CD4-positive, alpha-beta memory T cell (primary cell): ENCODE data around the gene POP4. TPM values are rescaled to one million over a fixed set of nuclear protein-coding genes. Genes with fewer than 3 reads are reported as not detected.

Source experiments
- CTCF ChIA-PET: fragments of 350-600 bp; sonication (Branson Sonifier 250); formaldehyde crosslinking; loops from one replicate; lab custom pipeline; 2021; ENCODE audit warnings: inconsistent platforms; ENCODE audit not compliant: partially characterized antibody; lab: Charles Lee
- POLR2A ChIA-PET: fragments of 350-600 bp; sonication (Branson Sonifier 250); formaldehyde crosslinking; loops from one replicate; lab custom pipeline; 2021; ENCODE audit not compliant: partially characterized antibody; lab: Charles Lee
- DNase-seq, 5 donors: peaks; one replicate each; pipeline versions ENCODE4 v3.0.0 to v3.0.0-alpha.2; 2020 to 2022; ENCODE audit warnings: mixed read lengths in 1 of 5
- H3K27ac ChIP-seq: one replicate; pipeline ENCODE4 v1.7.0; 2013; ENCODE audit warnings: low read depth, low read length
- H3K27me3 ChIP-seq: 2 replicates; pipeline ENCODE4 v1.7.0; 2013; ENCODE audit warnings: mild to moderate bottlenecking, low read length, moderate library complexity; ENCODE audit not compliant: insufficient read depth
- H3K36me3 ChIP-seq: 2 replicates; pipeline ENCODE4 v1.7.0; 2013; ENCODE audit warnings: mild to moderate bottlenecking, low read length, moderate library complexity; ENCODE audit not compliant: insufficient read depth
- H3K4me1 ChIP-seq: 2 replicates; pipeline ENCODE4 v1.7.0; 2013; ENCODE audit warnings: mild to moderate bottlenecking, low read length, moderate library complexity; ENCODE audit not compliant: insufficient read depth
- H3K4me3 ChIP-seq, 2 donors: one replicate each; pipeline ENCODE4 v1.7.0; 2013; ENCODE audit warnings: low read length in 2 of 2, mild to moderate bottlenecking in 1 of 2
- H3K9me3 ChIP-seq, 2 donors: one replicate each; pipeline ENCODE4 v1.7.0; 2013; ENCODE audit warnings: low read length in 2 of 2, control low read depth in 1 of 2; ENCODE audit not compliant: control insufficient read depth in 1 of 2
- H3K27ac Mint-ChIP-seq, 7 donors: one replicate each; pipeline ENCODE4 v1.8.0; 2020 to 2021; ENCODE audit warnings: mixed read lengths in 7 of 7, mild to moderate bottlenecking in 6 of 7, inconsistent platforms in 3 of 7, moderate library complexity in 3 of 7
- H3K27me3 Mint-ChIP-seq, 2 donors: one replicate each; pipeline ENCODE4 v1.8.0; 2020 to 2021; ENCODE audit warnings: mixed read lengths in 2 of 2
- H3K36me3 Mint-ChIP-seq, 2 donors: one replicate each; pipeline ENCODE4 v1.8.0; 2020 to 2021; ENCODE audit warnings: mixed read lengths in 2 of 2, inconsistent platforms in 1 of 2, mild to moderate bottlenecking in 1 of 2
- H3K4me1 Mint-ChIP-seq, 4 donors: one replicate each; pipeline ENCODE4 v1.8.0; 2020 to 2021; ENCODE audit warnings: mixed read lengths in 4 of 4, mild to moderate bottlenecking in 1 of 4
- H3K4me3 Mint-ChIP-seq, 8 donors: one replicate each; pipeline ENCODE4 v1.8.0; 2020 to 2021; ENCODE audit warnings: mixed read lengths in 8 of 8, mild to moderate bottlenecking in 7 of 8, moderate library complexity in 6 of 8, inconsistent platforms in 3 of 8
- H3K9me3 Mint-ChIP-seq, 8 donors: one replicate each; pipeline ENCODE4 v1.8.0; 2020 to 2021; ENCODE audit warnings: mixed read lengths in 8 of 8, mild to moderate bottlenecking in 5 of 8, inconsistent platforms in 3 of 8, moderate library complexity in 1 of 8
- intact Hi-C: fragments of 100-400 bp; cut with micrococcal nuclease; formaldehyde crosslinking; loops from one replicate; pipeline ENCODE4 v1.15.1; 2023
- polyA plus RNA-seq, 2 donors: library from polyadenylated mRNA; unstranded; fragments of 300-500 nt; fragmentation: Illumina TruSeq; gene quantifications; one replicate each; pipeline ENCODE4 v1.2.3, GENCODE V29; 2021
- total RNA-seq, 2 experiments: library from RNA; stranded (reverse); gene quantifications; one replicate each; pipeline ENCODE4 v1.2.3, GENCODE V29; 2021

POP4 gene
- total and polyA plus RNA-seq, 4 experiments from 2014 or later = 54.1 to 189 (median 99.9) TPM

- Mint-ChIP-seq H3K27me3 (no peaks in the 10 kb centered on the region), H3K27ac (peak overlapping the region; percentile 92 to 100 (median 96)), H3K4me3 (peak overlapping the region; percentile 89 to 98 (median 93)), H3K9me3 (peaks cover 0 to 1% (median 0%) of the 10 kb centered on the region in 8 donors), H3K36me3 (peaks cover 13 to 22% of the 10 kb centered on the region in 2 donors), H3K4me1 (peaks cover 25 to 66% (median 43%) of the 10 kb centered on the region in 4 donors)
- peak overlapping the region; percentile 92 for H3K27ac ChIP-seq
- ChIA-PET CTCF (interaction anchor here (0.8 to 10.1 kb wide), 10 partner anchors 12 to 280 kb away, joined by 3 to 158 read pairs (median 58); partner anchors contain the start of genes C19orf12 and POP4), POLR2A (interaction anchor here (0.8 to 8.7 kb wide), 11 partner anchors 7 to 276 kb away, joined by 3 to 163 read pairs (median 26); partner anchors contain the start of genes C19orf12, POP4 and URI1)
- peak overlapping the region; percentile 77 to 83 for H3K4me3 ChIP-seq
- no peaks in the 10 kb centered on the region for H3K27me3 ChIP-seq
- intact Hi-C loops = loop anchor here (1.0 to 2.0 kb wide), 6 partner anchors 7 to 179 kb away; partner anchors contain the start of genes C19orf12 and CCNE1
- peak in 4 of 5 donors; percentile 21 to 66 (median 38) for DNase-seq
- H3K9me3 ChIP-seq = no peaks in the 10 kb centered on the region
- H3K4me1 ChIP-seq = peaks cover 48% of the 10 kb centered on the region
- H3K36me3 ChIP-seq = no peaks in the 10 kb centered on the region
Measured at GRCh38 chr19:29665826-29666577, 59.9 kb downstream of the POP4 start.

Other genes starting within 250 kb of the POP4 start
- not detected for gene VSTM2B, start 80.3 kb upstream of the POP4 start, total RNA-seq
- gene VSTM2B, start 80.3 kb upstream of the POP4 start, polyA plus RNA-seq = not detected
- gene PLEKHF1, start 59.2 kb downstream of the POP4 start, total RNA-seq = 10 to 100 TPM; 31.2 to 32.4 TPM
- 10 to 100 TPM; 15.3 to 36.0 TPM for gene PLEKHF1, start 59.2 kb downstream of the POP4 start, polyA plus RNA-seq
- gene C19orf12, start 109.0 kb downstream of the POP4 start, total RNA-seq = 10 to 100 TPM; 29.3 to 30.1 TPM
- gene C19orf12, start 109.0 kb downstream of the POP4 start, polyA plus RNA-seq = 10 to 100 TPM; 22.7 to 23.6 TPM
- 1 to 10 TPM; 2.9 to 3.4 TPM for gene CCNE1, start 205.7 kb downstream of the POP4 start, total RNA-seq
- under 1 TPM; 0.50 to 0.89 TPM for gene CCNE1, start 205.7 kb downstream of the POP4 start, polyA plus RNA-seq